ENCODE data around the gene MED16. TPM values are rescaled to one million over a fixed set of nuclear protein-coding genes. Genes with fewer than 3 reads are reported as not detected.

MED16 gene
- total and polyA plus RNA-seq, 8 donors = 23.0 to 147 (median 35.5) TPM

GRCh38 chr19:917323-918151, 24.6 kb upstream of the MED16 start, which contains the start of gene KISS1R:
Gene KISS1R, plus strand, starts transcription at chr19:917333. Its CDS starts 170 bp downstream, at chr19:917503.
- intact Hi-C loops (cut with DNase I) = loop anchor here in 1 of 3 donors (5.0 kb wide), 1 partner anchor 50 kb away; no protein-coding TSS in a partner anchor
- no peak for FAIRE-seq

GRCh38 chr19:916645-917322, 23.8 kb upstream of the MED16 start:
- Histone ChIP-seq H3K4me1 (peaks cover 8 to 15% (median 15%) of the 10 kb centered on the region in 3 donors), H3K27ac (no peak overlapping the region), H3K9me3 (no peaks in the 10 kb centered on the region), H3K4me3 (peak overlapping the region in 3 of 4 donors; percentile 12 to 47 (median 27)), H3K36me3 (no peaks in the 10 kb centered on the region), H3K27me3 (peaks cover 0 to 10% (median 2%) of the 10 kb centered on the region in 4 donors)
- WGBS, 2 donors = 19 to 24% methylated on average over 30 to 35 of the region's 35 CpGs
- intact Hi-C loops (cut with DNase I) = loop anchor here in 1 of 3 donors (5.0 kb wide), 1 partner anchor 49 kb away; no protein-coding TSS in a partner anchor
- no peak for TF ChIP-seq CTCF (IDR thresholded peaks at IDR 0.05)
- DNase-seq = peak in 1 of 6 donors; percentile 61
- FAIRE-seq = no peak
- ATAC-seq = peak; percentile 1 to 15 (median 5)

More at GRCh38 chr19:917323-918151, 24.6 kb upstream of the MED16 start, which contains the start of gene KISS1R:
- peak within 1 kb of the TSS; percentile 7 to 47 (median 20) for H3K4me3 ChIP-seq
- no peaks in the 10 kb centered on the region for H3K36me3 ChIP-seq
- H3K9me3 ChIP-seq = no peaks in the 10 kb centered on the region
- peaks cover 0 to 10% (median 2%) of the 10 kb centered on the region in 4 donors for H3K27me3 ChIP-seq
- TF ChIP-seq CTCF (IDR thresholded peaks at IDR 0.05) = peak in 3 of 4 donors; percentile 14 to 17 (median 16)
- DNase-seq (peak in 4 of 6 donors; percentile 45 to 81 (median 64)), ATAC-seq (peak in 3 of 4 donors; percentile 8 to 29 (median 15))
- H3K4me1 ChIP-seq = peaks cover 8 to 15% (median 15%) of the 10 kb centered on the region in 3 donors
- no peak within 1 kb of the TSS for H3K27ac ChIP-seq
- 1% methylated on average over 76 to 87 of the region's 87 CpGs for WGBS, 2 donors

GRCh38 chr19:913080-913748, 20.2 kb upstream of the MED16 start, which contains the start of gene R3HDM4:
Gene R3HDM4, minus strand, starts transcription at chr19:913219. Its CDS starts 62 bp downstream, at chr19:913157.
- peaks cover 8 to 29% (median 15%) of the 10 kb centered on the region in 3 donors for H3K4me1 ChIP-seq
- peak within 1 kb of the TSS; percentile 70 to 92 (median 85) for H3K27ac ChIP-seq
- 0 to 1% methylated on average over 51 to 76 of the region's 76 CpGs for WGBS, 2 donors
- H3K4me3 ChIP-seq = peak within 1 kb of the TSS; percentile 57 to 71 (median 66)
- peaks cover 0 to 3% (median 0%) of the 10 kb centered on the region in 4 donors for H3K27me3 ChIP-seq
- peak; percentile 74 to 94 (median 84) for DNase-seq
- no peaks in the 10 kb centered on the region for H3K36me3 ChIP-seq
- no peak for FAIRE-seq
- TF ChIP-seq CTCF (IDR thresholded peaks at IDR 0.05) = no peak
- peak; percentile 75 to 86 (median 79) for ATAC-seq
- no peaks in the 10 kb centered on the region for H3K9me3 ChIP-seq
- intact Hi-C loops (cut with DNase I) = loop anchor here in 1 of 3 donors (5.0 kb wide), 1 partner anchor 141 kb away; no protein-coding TSS in a partner anchor

GRCh38 chr19:912181-913079, 19.4 kb upstream of the MED16 start:
- H3K27me3 ChIP-seq = no peaks in the 10 kb centered on the region
- peaks cover 7 to 24% (median 10%) of the 10 kb centered on the region in 3 donors for H3K4me1 ChIP-seq
- H3K9me3 ChIP-seq = no peaks in the 10 kb centered on the region
- H3K27ac ChIP-seq = peak overlapping the region; percentile 35 to 92 (median 58)
- DNase-seq (peak in 2 of 6 donors; percentile 61 to 78), FAIRE-seq (no peak), ATAC-seq (no peak)
- H3K4me3 ChIP-seq = peak overlapping the region; percentile 31 to 71 (median 66)
- 8 to 9% methylated on average over 24 to 69 of the region's 69 CpGs for WGBS, 2 donors
- intact Hi-C loops (cut with DNase I) = loop anchor here in 1 of 3 donors (5.0 kb wide), 1 partner anchor 140 kb away; no protein-coding TSS in a partner anchor
- no peak for TF ChIP-seq CTCF (IDR thresholded peaks at IDR 0.05)
- H3K36me3 ChIP-seq = no peaks in the 10 kb centered on the region

All from pancreas (tissue), 10 donors.